ENCODE results near the gene BRD3OS. TPM values are rescaled to one million over a fixed set of nuclear protein-coding genes. Genes with fewer than 3 reads are reported as not detected.

BRD3OS gene
- total and polyA plus RNA-seq, 2 of the 13 experiments (the other 11 are each of a cell fraction or from before 2014, with no cell fraction given) = 4.9 to 5.7 TPM

DNA sequence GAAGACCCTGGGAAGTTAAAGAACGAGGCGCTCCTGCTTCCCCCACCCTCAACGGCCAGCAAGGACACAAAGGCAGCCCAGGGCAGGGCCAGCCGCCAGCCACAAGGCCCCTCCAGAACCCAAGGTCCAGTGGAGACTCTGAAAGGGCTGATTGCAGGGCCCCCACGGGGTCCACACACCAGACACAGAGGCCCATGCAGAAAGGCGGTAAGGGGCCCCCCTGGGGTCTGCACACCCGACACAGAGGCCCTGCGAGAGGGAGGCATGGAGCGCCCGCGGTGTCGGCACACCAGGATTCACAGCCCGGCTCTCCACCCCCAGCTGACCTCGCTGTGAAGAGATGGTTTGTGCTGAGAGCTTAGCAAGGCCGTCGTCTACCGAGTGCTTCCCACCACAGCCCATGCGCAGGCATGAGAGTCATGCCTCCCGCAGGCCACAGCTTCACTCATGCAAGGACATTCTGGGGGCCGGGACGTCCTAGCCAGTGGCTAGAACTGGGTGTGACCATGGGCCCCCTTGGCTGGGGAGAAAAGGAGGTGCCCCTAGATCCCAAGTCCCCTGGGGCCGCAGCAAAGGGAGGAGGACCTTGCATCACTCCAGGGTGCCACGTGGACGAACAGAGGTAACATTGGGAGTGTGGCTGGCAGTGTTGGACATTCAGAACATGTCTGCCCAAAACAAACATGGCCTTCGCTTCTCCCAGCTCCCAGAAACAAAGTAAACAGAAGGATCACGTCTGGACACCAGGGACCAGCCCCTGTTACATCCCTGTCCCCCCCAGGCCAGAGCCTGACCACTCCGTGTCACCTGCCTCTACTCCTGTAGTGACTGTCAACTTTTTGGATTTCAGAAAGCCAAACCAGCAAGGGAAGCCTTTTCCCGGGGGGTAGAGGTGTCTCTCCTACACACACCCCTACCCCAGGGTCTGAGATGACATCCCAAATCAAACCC, 32.7 kb downstream of the BRD3OS start (continued):
- TF ChIP-seq NFIB (CRISPR knock-in tag; IDR thresholded peaks at IDR 0.05; ENCODE audit: borderline replicate concordance) (0 out of 2 replicates have a peak, but pooled peaks have one; percentile 59), ZNF558 (CRISPR knock-in tag; IDR thresholded peaks at IDR 0.05; ENCODE audit: borderline replicate concordance) (no peak), ZNF773 (CRISPR knock-in tag; IDR thresholded peaks at IDR 0.05; ENCODE audit: borderline replicate concordance) (no peak), ZNF556 (CRISPR knock-in tag; IDR thresholded peaks at IDR 0.05; ENCODE audit: borderline replicate concordance) (peak; percentile 76; the same call in 1 of the 2 replicates), CBX1 (IDR thresholded peaks at IDR 0.05; ENCODE audit: low read depth) (no peak), KLF13 (CRISPR knock-in tag; IDR thresholded peaks at IDR 0.05) (no peak), ZBTB38 (CRISPR knock-in tag; IDR thresholded peaks at IDR 0.05) (peak; percentile 96), ELF1 (CRISPR knock-in tag; IDR thresholded peaks at IDR 0.05) (0 out of 2 replicates have a peak, but pooled peaks have one; percentile 22), ZNF121 (CRISPR knock-in tag; IDR thresholded peaks at IDR 0.05) (0 out of 2 replicates have a peak, but pooled peaks have one; percentile 24), SRF (IDR thresholded peaks at IDR 0.05; ENCODE audit: low read depth, low read length) (no peak), RNF2 (conservative IDR thresholded peaks at IDR 0.05; ENCODE audit: low read depth) (no peak), EZH2 (conservative IDR thresholded peaks at IDR 0.05; ENCODE audit: low read depth, low read length) (no peak)
- TF ChIP-seq, protein P1, sequence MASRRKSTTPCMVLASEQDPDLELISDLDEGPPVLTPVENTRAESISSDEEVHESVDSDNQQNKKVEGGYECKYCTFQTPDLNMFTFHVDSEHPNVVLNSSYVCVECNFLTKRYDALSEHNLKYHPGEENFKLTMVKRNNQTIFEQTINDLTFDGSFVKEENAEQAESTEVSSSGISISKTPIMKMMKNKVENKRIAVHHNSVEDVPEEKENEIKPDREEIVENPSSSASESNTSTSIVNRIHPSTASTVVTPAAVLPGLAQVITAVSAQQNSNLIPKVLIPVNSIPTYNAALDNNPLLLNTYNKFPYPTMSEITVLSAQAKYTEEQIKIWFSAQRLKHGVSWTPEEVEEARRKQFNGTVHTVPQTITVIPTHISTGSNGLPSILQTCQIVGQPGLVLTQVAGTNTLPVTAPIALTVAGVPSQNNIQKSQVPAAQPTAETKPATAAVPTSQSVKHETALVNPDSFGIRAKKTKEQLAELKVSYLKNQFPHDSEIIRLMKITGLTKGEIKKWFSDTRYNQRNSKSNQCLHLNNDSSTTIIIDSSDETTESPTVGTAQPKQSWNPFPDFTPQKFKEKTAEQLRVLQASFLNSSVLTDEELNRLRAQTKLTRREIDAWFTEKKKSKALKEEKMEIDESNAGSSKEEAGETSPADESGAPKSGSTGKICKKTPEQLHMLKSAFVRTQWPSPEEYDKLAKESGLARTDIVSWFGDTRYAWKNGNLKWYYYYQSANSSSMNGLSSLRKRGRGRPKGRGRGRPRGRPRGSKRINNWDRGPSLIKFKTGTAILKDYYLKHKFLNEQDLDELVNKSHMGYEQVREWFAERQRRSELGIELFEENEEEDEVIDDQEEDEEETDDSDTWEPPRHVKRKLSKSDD (CRISPR knock-in tag; IDR thresholded peaks at IDR 0.05; ENCODE audit: low read depth) = peak; percentile 79; the same call in 1 of the 2 replicates
- TF ChIP-seq, protein P2, sequence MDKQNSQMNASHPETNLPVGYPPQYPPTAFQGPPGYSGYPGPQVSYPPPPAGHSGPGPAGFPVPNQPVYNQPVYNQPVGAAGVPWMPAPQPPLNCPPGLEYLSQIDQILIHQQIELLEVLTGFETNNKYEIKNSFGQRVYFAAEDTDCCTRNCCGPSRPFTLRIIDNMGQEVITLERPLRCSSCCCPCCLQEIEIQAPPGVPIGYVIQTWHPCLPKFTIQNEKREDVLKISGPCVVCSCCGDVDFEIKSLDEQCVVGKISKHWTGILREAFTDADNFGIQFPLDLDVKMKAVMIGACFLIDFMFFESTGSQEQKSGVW (CRISPR knock-in tag; IDR thresholded peaks at IDR 0.05; ENCODE audit: borderline replicate concordance) = no peak
- TF ChIP-seq, protein P3, sequence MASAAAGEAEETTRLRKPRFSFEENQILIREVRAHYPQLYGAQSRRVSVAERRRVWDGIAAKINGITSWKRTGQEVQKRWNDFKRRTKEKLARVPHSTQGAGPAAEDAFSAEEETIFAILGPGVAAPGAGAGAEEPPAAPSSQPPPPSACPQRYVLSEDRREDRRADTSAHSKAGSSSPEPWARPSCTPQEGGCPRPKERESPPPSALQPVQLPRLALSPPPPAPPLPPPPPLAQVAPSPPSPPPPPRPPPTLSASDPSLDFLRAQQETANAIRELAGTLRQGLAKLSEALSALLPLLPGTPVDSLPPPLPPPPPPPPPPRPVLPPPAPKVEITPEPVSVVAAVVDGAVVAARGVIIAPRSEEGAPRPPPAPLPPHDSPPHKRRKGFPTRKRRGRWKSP (CRISPR knock-in tag; IDR thresholded peaks at IDR 0.05) = peak; percentile 86
- TF ChIP-seq, protein P4, sequence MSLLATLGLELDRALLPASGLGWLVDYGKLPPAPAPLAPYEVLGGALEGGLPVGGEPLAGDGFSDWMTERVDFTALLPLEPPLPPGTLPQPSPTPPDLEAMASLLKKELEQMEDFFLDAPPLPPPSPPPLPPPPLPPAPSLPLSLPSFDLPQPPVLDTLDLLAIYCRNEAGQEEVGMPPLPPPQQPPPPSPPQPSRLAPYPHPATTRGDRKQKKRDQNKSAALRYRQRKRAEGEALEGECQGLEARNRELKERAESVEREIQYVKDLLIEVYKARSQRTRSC (CRISPR knock-in tag; IDR thresholded peaks at IDR 0.05; ENCODE audit: low read depth) = no peak
- TF ChIP-seq, protein P5, sequence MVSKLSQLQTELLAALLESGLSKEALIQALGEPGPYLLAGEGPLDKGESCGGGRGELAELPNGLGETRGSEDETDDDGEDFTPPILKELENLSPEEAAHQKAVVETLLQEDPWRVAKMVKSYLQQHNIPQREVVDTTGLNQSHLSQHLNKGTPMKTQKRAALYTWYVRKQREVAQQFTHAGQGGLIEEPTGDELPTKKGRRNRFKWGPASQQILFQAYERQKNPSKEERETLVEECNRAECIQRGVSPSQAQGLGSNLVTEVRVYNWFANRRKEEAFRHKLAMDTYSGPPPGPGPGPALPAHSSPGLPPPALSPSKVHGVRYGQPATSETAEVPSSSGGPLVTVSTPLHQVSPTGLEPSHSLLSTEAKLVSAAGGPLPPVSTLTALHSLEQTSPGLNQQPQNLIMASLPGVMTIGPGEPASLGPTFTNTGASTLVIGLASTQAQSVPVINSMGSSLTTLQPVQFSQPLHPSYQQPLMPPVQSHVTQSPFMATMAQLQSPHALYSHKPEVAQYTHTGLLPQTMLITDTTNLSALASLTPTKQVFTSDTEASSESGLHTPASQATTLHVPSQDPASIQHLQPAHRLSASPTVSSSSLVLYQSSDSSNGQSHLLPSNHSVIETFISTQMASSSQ (IDR thresholded peaks at IDR 0.05; ENCODE audit: low read depth) = no peak
- TF ChIP-seq, protein P5 (CRISPR knock-in tag; IDR thresholded peaks at IDR 0.05; ENCODE audit: borderline replicate concordance) = peak; percentile 61; the same call in 1 of the 2 replicates
